Vagina (tissue), 2 donors: ENCODE data around the gene GNAL.

Source experiments
- CTCF ChIP-seq, 3 experiments: fragments of 450-650 bp in 2 of 3; fragments of 200-600 bp in 1 of 3; sonication (generic) in 1 of 3; IDR thresholded peaks; one replicate each; pipeline ENCODE4 v1.5.1; 2017 to 2019; ENCODE audit warnings: antibody characterized with exemption in 3 of 3, mild to moderate bottlenecking in 2 of 3, moderate library complexity in 2 of 3
- POLR2A ChIP-seq, 2 donors: fragments of 450-650 bp; IDR thresholded peaks; one replicate each; pipeline ENCODE4 v1.6.1; 2017; ENCODE audit warnings: antibody characterized with exemption in 2 of 2, mild to moderate bottlenecking in 2 of 2, moderate library complexity in 2 of 2

GRCh38 chr18:11750171-11750570 is 61.1 kb downstream of the GNAL start:
- TF ChIP-seq POLR2A (IDR thresholded peaks at IDR 0.05) (no peak), CTCF (IDR thresholded peaks at IDR 0.05) (no peak)
